ENCODE results near the gene GAST.
"Not testable (repeated sequence)": the region's sequence is repeated elsewhere in the genome, so short reads cannot be mapped to it uniquely, and the experiment has no call there.

The GAST gene

GRCh38 chr17:41683441-41684007, 28.6 kb upstream of the GAST start:
- no peak for DNase-seq (ENCODE audit: extremely low read depth in 1 of 2, low read depth in 1 of 2)

GRCh38 chr17:41684035-41684434, 28.1 kb upstream of the GAST start:
- no peak for DNase-seq (ENCODE audit: extremely low read depth in 1 of 2, low read depth in 1 of 2)

GRCh38 chr17:41685753-41686152, 26.4 kb upstream of the GAST start:
- DNase-seq (ENCODE audit: extremely low read depth in 1 of 2, low read depth in 1 of 2), result not testable (repeated sequence)

- no peak for DNase-seq (ENCODE audit: extremely low read depth in 1 of 2, low read depth in 1 of 2)
Observed at GRCh38 chr17:41686281-41686680, 25.9 kb upstream of the GAST start.

- peak in 1 of 2 donors; percentile 47 for DNase-seq (ENCODE audit: extremely low read depth in 1 of 2, low read depth in 1 of 2)
Observed at GRCh38 chr17:41687828-41688640, 24.1 kb upstream of the GAST start.

- DNase-seq (ENCODE audit: extremely low read depth in 1 of 2, low read depth in 1 of 2), result peak; percentile 99
Observed at GRCh38 chr17:41688641-41689496, 23.3 kb upstream of the GAST start, which contains the start of gene EIF1. EIF1 (plus strand) TSS chr17:41688885; CDS start chr17:41689039, 154 bp downstream.

GRCh38 chr17:41689497-41690299, 22.4 kb upstream of the GAST start:
- no peak for DNase-seq (ENCODE audit: extremely low read depth in 1 of 2, low read depth in 1 of 2)

GRCh38 chr17:41690497-41690896, 21.6 kb upstream of the GAST start:
- no peak for DNase-seq (ENCODE audit: extremely low read depth in 1 of 2, low read depth in 1 of 2)

- DNase-seq (ENCODE audit: extremely low read depth in 1 of 2, low read depth in 1 of 2), result no peak
Observed at GRCh38 chr17:41691031-41691777, 20.9 kb upstream of the GAST start.

- no peak for DNase-seq (ENCODE audit: extremely low read depth in 1 of 2, low read depth in 1 of 2)
Observed at GRCh38 chr17:41692722-41693521, 19.2 kb upstream of the GAST start.

GRCh38 chr17:41695134-41695661, 16.9 kb upstream of the GAST start:
- no peak for DNase-seq (ENCODE audit: extremely low read depth in 1 of 2, low read depth in 1 of 2)

GRCh38 chr17:41695954-41696757, 16.0 kb upstream of the GAST start:
- peak; percentile 39 to 68 for DNase-seq (ENCODE audit: extremely low read depth in 1 of 2, low read depth in 1 of 2)

- DNase-seq (ENCODE audit: extremely low read depth in 1 of 2, low read depth in 1 of 2), result no peak
Observed at GRCh38 chr17:41697122-41697962, 14.8 kb upstream of the GAST start.

GRCh38 chr17:41700843-41701242, 11.3 kb upstream of the GAST start:
- not testable (repeated sequence) for DNase-seq (ENCODE audit: extremely low read depth in 1 of 2, low read depth in 1 of 2)

GRCh38 chr17:41702712-41703111, 9.4 kb upstream of the GAST start:
- no peak for DNase-seq (ENCODE audit: extremely low read depth in 1 of 2, low read depth in 1 of 2)

- DNase-seq (ENCODE audit: extremely low read depth in 1 of 2, low read depth in 1 of 2), result no peak
Observed at GRCh38 chr17:41705271-41705991, 6.7 kb upstream of the GAST start.

All from activated CD8-positive, alpha-beta memory T cell treated with anti-CD3 and anti-CD28 coated beads for 1 hour (primary cell).